ENCODE results near the gene STX5.

DNA sequence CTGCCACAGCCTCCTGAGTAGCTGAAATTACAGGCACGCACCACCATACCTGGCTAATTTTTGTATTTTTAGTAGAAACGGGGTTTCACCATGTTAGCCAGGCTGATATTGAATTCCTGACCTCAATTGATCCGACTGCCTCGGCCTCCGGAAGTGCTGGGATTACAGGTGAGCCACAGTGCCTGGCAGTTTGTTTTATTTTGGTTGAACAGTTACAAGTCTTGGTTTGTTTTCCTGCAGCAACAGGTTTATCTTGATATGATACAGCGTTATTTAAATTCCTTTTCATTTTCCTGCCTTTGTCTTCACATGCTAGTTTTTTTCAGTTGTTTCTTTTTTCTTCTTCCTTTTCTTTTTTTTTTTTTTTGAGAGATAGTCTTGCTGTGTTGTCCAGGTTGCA is 44.9 kb upstream of the STX5 start:
- TF ChIP-seq EP300 (IDR thresholded peaks at IDR 0.05) (no peak), POLR2A (IDR thresholded peaks at IDR 0.05; ENCODE audit: low read depth) (no peak), POLR2AphosphoS5 (IDR thresholded peaks at IDR 0.05) (no peak)
- TF ChIP-seq, protein P1, sequence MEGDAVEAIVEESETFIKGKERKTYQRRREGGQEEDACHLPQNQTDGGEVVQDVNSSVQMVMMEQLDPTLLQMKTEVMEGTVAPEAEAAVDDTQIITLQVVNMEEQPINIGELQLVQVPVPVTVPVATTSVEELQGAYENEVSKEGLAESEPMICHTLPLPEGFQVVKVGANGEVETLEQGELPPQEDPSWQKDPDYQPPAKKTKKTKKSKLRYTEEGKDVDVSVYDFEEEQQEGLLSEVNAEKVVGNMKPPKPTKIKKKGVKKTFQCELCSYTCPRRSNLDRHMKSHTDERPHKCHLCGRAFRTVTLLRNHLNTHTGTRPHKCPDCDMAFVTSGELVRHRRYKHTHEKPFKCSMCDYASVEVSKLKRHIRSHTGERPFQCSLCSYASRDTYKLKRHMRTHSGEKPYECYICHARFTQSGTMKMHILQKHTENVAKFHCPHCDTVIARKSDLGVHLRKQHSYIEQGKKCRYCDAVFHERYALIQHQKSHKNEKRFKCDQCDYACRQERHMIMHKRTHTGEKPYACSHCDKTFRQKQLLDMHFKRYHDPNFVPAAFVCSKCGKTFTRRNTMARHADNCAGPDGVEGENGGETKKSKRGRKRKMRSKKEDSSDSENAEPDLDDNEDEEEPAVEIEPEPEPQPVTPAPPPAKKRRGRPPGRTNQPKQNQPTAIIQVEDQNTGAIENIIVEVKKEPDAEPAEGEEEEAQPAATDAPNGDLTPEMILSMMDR (IDR thresholded peaks at IDR 0.05) = no peak
